HCT116 (cell line): ENCODE results near the gene ABCA6.

ENCODE experiments used
- CTCF ChIP-seq, 3 experiments: fragments of 200-600 bp in 1 of 3; sonication (generic) in 1 of 3; IDR thresholded peaks in 2 of 3; conservative IDR thresholded peaks in 1 of 3; 2 replicates each; pipeline ENCODE4 v1.5.1; 2012 to 2017; ENCODE audit warnings: low read depth in 2 of 3, low read length in 2 of 3, antibody characterized with exemption in 1 of 3, borderline replicate concordance in 1 of 3, control low read depth in 1 of 3, mild to moderate bottlenecking in 1 of 3, mixed read lengths in 1 of 3, mixed run types in 1 of 3, moderate library complexity in 1 of 3; ENCODE audit not compliant: insufficient read depth in 1 of 3
- EZH2 ChIP-seq: fragments of 200-600 bp; sonication (generic); IDR thresholded peaks from 2 replicates; pipeline ENCODE4 v1.6.1; 2017; ENCODE audit warnings: antibody characterized with exemption, mixed run types
- POLR2A ChIP-seq: IDR thresholded peaks from 2 replicates; pipeline ENCODE4 v1.7.0; 2011; ENCODE audit warnings: borderline replicate concordance; ENCODE audit not compliant: insufficient read depth, insufficient read length; ENCODE audit errors: extremely low read depth
- POLR2AphosphoS5 ChIP-seq: IDR thresholded peaks from 2 replicates; pipeline ENCODE4 v1.6.1; 2011; ENCODE audit warnings: mild to moderate bottlenecking, low read depth, low read length, moderate library complexity
- SIN3A ChIP-seq: IDR thresholded peaks from 2 replicates; pipeline ENCODE4 v1.6.1; 2012; ENCODE audit warnings: low read depth
- SP1 ChIP-seq: IDR thresholded peaks from 2 replicates; pipeline ENCODE4 v1.6.1; 2012; ENCODE audit warnings: low read depth
- YY1 ChIP-seq: IDR thresholded peaks from 2 replicates; pipeline ENCODE4 v1.6.1; 2011; ENCODE audit warnings: low read length, low read depth, moderate library complexity, mild to moderate bottlenecking; ENCODE audit not compliant: insufficient replicate concordance; ENCODE audit errors: extremely low read depth

DNA sequence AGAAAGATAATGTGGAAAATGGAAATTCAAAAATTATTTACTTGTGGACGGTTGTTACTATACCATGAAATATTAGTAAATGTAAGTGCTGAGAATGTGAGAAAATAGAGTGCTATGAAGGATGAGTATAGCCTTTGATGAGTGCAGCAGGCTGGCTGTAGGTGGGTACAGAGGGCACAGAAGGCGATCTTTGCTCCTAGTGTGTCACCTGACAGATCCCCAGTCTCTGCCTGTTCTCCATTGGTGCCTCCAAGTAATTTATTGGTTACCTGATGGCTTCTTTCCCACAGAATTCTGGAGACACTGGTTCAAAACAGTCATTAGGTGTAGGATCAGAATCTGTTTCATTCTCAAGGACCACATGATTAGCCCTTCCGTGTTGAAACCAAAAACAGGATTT lies 109.9 kb downstream of the ABCA6 start:
- TF ChIP-seq SIN3A (no peak), POLR2A (no peak), EZH2 (no peak), CTCF (IDR thresholded peaks at IDR 0.05 in 2 of 3, conservative IDR thresholded peaks at IDR 0.05 in 1 of 3; ENCODE audit: borderline replicate concordance in 1 of 3, insufficient read depth in 1 of 3, low read depth in 2 of 3, low read length in 2 of 3) (no peak), SP1 (no peak), POLR2AphosphoS5 (no peak), YY1 (no peak)
